HG03135 (cell line): ENCODE measurements around the gene LGALS7.

Source experiments
- ATAC-seq: cut with Tn5 transposase; IDR thresholded peaks from one replicate; pipeline ENCODE4 v1.9.1; 2021; ENCODE audit warnings: mild to moderate bottlenecking, moderate library complexity; ENCODE audit not compliant: unreplicated experiment

LGALS7 gene

GRCh38 chr19:38741670-38742069, 31.6 kb downstream of the LGALS7 start:
- ATAC-seq, result no peak

GRCh38 chr19:38740932-38741331, 32.4 kb downstream of the LGALS7 start:
- ATAC-seq, result no peak

GRCh38 chr19:38740257-38740592, 33.1 kb downstream of the LGALS7 start:
- ATAC-seq, result no peak

- no peak for ATAC-seq
Observed at GRCh38 chr19:38739440-38740256, 33.7 kb downstream of the LGALS7 start.

GRCh38 chr19:38737921-38738737, 35.2 kb downstream of the LGALS7 start:
- ATAC-seq, result no peak

- no peak for ATAC-seq
Observed at GRCh38 chr19:38737281-38737865, 35.9 kb downstream of the LGALS7 start.

- ATAC-seq, result no peak
Observed at GRCh38 chr19:38736413-38737280, 36.7 kb downstream of the LGALS7 start.

GRCh38 chr19:38736036-38736412, 37.3 kb downstream of the LGALS7 start:
- ATAC-seq, result no peak

- ATAC-seq, result no peak
Observed at GRCh38 chr19:38735257-38735686, 38.0 kb downstream of the LGALS7 start.

- ATAC-seq, result no peak
Observed at GRCh38 chr19:38734426-38735256, 38.7 kb downstream of the LGALS7 start.

- no peak for ATAC-seq
Observed at GRCh38 chr19:38734176-38734425, 39.2 kb downstream of the LGALS7 start.

GRCh38 chr19:38733493-38734175, 39.7 kb downstream of the LGALS7 start:
- no peak for ATAC-seq

- no peak for ATAC-seq
Observed at GRCh38 chr19:38733241-38733492, 40.1 kb downstream of the LGALS7 start.

- no peak for ATAC-seq
Observed at GRCh38 chr19:38731654-38732301, 41.5 kb downstream of the LGALS7 start.

GRCh38 chr19:38730731-38731589, 42.4 kb downstream of the LGALS7 start:
- ATAC-seq, result no peak

- no peak for ATAC-seq
Observed at GRCh38 chr19:38730470-38730730, 42.9 kb downstream of the LGALS7 start.

GRCh38 chr19:38729653-38730469, 43.5 kb downstream of the LGALS7 start:
- ATAC-seq, result no peak
